ENCODE data around the gene SYT2. TPM values are rescaled to one million over a fixed set of nuclear protein-coding genes. Genes with fewer than 3 reads are reported as not detected.
"Not testable (repeated sequence)": the region's sequence is repeated elsewhere in the genome, so short reads cannot be mapped to it uniquely, and the experiment has no call there.

The SYT2 gene
- total RNA-seq, 1 experiment from 2014 or later, result not detected

DNA sequence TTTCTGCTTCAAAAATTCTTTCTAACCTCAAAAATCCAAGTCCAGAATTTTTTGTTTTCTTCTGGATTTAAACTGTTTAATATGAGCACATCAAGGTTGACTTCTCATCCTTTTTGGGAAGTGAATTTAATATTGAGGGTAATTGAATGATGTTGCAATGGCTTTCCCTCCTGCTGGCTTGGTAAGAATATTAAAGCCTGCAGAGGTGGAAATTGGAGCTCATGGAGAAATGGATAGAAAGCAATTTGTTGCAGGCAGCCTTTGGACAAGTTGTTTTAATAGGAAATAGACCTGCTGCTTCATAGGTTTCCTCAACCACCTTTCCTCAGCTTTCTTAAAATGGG is 124.7 kb downstream of the SYT2 start:
- no TSS peak for BruUV-seq (replicated peaks)

DNA sequence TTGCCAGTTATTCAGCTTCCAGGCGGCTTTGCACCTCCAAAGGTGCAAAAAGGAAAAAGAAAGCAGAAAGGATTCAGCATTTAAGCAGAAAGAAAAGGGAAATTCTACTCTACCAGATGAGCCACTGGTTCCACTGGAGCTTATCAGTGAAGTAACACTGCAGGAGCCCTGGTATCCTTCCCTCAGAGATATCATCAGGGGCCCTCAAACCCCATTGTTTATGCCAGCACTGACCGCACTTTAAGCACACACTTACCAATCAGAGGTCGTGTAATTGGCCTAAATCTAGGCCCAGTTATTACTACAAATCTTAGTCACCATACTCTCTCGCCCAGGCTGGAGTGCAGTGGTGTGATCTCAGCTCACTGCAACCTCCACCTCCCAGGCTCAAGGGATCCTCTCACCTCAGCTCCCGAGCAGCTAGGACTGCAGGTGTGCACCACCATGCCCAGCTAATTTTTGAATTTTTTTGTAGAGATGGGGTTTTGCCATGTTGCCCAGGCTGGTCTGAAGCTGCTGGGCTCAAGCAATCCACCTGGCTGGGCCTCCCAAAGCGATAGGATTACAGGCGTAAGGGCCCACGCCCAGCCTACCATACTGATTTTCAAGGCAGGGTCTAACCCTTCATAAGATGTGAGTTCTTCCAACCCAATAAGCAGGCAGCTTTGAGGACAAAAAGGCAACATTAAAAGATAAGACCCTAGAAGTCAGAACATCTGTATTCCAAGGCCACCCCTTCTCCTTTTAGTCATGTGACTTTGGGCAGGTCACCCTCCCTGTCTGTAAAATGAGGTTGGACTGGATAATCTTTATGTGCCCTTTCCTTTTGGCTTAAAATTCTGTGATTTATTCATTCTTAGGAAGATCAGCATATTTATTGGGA is 125.3 kb downstream of the SYT2 start:
- Histone ChIP-seq H3K9me2 (replicated peaks; ENCODE audit: low read length) (no peaks in the 10 kb centered on the region), H3F3A (ENCODE audit: low read length, unreplicated experiment) (no peaks in the 10 kb centered on the region), H3K9ac (ENCODE audit: low read length) (no peak overlapping the region), H3K4me3 (ENCODE audit: low read length) (no peak overlapping the region), H4K20me1 (ENCODE audit: low read length) (no peaks in the 10 kb centered on the region), H3K79me2 (ENCODE audit: low read length) (no peaks in the 10 kb centered on the region), H2AFZ (ENCODE audit: low read length) (no peak overlapping the region), H3K9me3 (ENCODE audit: low read length) (no peaks in the 10 kb centered on the region), H3K4me2 (ENCODE audit: low read length) (no peak overlapping the region), H3K27me3 (ENCODE audit: low read length) (no peaks in the 10 kb centered on the region), H3K4me1 (ENCODE audit: insufficient read depth, low read length) (peaks cover 37% of the 10 kb centered on the region), H3K36me3 (ENCODE audit: low read depth, low read length) (no peaks in the 10 kb centered on the region), H3K27ac (ENCODE audit: low read length) (no peak overlapping the region)
- DNase-seq (no peak), ATAC-seq (no peak)
- no TSS peak for BruUV-seq (replicated peaks)
- POLR2A ChIA-PET (ENCODE audit: unreplicated experiment), result no interaction called here
- TF ChIP-seq EZH2phosphoT487 (IDR thresholded peaks at IDR 0.05; ENCODE audit: borderline replicate concordance, low read length) (no peak), EZH2 (IDR thresholded peaks at IDR 0.05; ENCODE audit: low read length, unreplicated experiment) (no peak)
- intact Hi-C loops (cut with micrococcal nuclease), result no loop called here
- CTCF ChIA-PET, result no interaction called here

More for the DNA sequence above, 124.7 kb downstream of the SYT2 start:
- Histone ChIP-seq H2AFZ (ENCODE audit: low read length) (no peak overlapping the region), H3K4me3 (ENCODE audit: low read length) (no peak overlapping the region), H3K4me1 (ENCODE audit: insufficient read depth, low read length) (peaks cover 37% of the 10 kb centered on the region), H3K9me2 (replicated peaks; ENCODE audit: low read length) (no peaks in the 10 kb centered on the region), H3K79me2 (ENCODE audit: low read length) (no peaks in the 10 kb centered on the region), H3F3A (ENCODE audit: low read length, unreplicated experiment) (no peaks in the 10 kb centered on the region), H3K4me2 (ENCODE audit: low read length) (no peak overlapping the region), H3K27ac (ENCODE audit: low read length) (no peak overlapping the region), H3K9ac (ENCODE audit: low read length) (no peak overlapping the region), H4K20me1 (ENCODE audit: low read length) (no peaks in the 10 kb centered on the region), H3K9me3 (ENCODE audit: low read length) (no peaks in the 10 kb centered on the region), H3K27me3 (ENCODE audit: low read length) (no peaks in the 10 kb centered on the region), H3K36me3 (ENCODE audit: low read depth, low read length) (no peaks in the 10 kb centered on the region)
- ChIA-PET CTCF (no interaction called here), POLR2A (ENCODE audit: unreplicated experiment) (no interaction called here)
- ATAC-seq (no peak), DNase-seq (no peak)
- no peak for TF ChIP-seq EZH2phosphoT487 (IDR thresholded peaks at IDR 0.05; ENCODE audit: borderline replicate concordance, low read length)
- TF ChIP-seq, protein P1, sequence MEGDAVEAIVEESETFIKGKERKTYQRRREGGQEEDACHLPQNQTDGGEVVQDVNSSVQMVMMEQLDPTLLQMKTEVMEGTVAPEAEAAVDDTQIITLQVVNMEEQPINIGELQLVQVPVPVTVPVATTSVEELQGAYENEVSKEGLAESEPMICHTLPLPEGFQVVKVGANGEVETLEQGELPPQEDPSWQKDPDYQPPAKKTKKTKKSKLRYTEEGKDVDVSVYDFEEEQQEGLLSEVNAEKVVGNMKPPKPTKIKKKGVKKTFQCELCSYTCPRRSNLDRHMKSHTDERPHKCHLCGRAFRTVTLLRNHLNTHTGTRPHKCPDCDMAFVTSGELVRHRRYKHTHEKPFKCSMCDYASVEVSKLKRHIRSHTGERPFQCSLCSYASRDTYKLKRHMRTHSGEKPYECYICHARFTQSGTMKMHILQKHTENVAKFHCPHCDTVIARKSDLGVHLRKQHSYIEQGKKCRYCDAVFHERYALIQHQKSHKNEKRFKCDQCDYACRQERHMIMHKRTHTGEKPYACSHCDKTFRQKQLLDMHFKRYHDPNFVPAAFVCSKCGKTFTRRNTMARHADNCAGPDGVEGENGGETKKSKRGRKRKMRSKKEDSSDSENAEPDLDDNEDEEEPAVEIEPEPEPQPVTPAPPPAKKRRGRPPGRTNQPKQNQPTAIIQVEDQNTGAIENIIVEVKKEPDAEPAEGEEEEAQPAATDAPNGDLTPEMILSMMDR (conservative IDR thresholded peaks at IDR 0.05; ENCODE audit: low read depth, low read length), result no peak
- no peak for TF ChIP-seq EZH2 (IDR thresholded peaks at IDR 0.05; ENCODE audit: low read length, unreplicated experiment)
- intact Hi-C loops (cut with micrococcal nuclease), result no loop called here

DNA sequence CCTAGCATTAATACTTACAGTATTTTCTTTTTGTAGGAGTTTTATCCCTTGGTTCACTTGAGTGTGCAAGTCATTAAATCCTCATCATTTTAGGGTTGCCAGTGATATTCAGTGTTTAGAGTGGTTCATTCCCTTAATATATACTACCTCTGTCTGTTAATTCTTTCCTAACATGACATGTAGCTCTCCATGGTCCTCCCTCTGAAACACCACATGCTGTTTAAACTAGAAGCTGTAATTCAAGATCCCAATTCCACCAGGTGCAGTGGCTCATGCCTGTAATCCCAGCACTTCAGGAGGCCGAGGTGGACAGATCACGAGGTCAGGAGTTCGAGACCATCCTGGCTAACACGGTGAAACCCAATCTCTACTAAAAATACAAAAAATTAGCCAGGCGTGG is 127.9 kb downstream of the SYT2 start:
- ATAC-seq; POLR2A ChIA-PET (ENCODE audit: unreplicated experiment); H4K20me1 ChIP-seq (ENCODE audit: low read length); H3K36me3 ChIP-seq (ENCODE audit: low read depth, low read length); H3K9me3 ChIP-seq (ENCODE audit: low read length); H3K4me3 ChIP-seq (ENCODE audit: low read length); H3K27ac ChIP-seq (ENCODE audit: low read length); H3K4me2 ChIP-seq (ENCODE audit: low read length); H3K79me2 ChIP-seq (ENCODE audit: low read length); H3K9me2 ChIP-seq (replicated peaks; ENCODE audit: low read length); H2AFZ ChIP-seq (ENCODE audit: low read length); CTCF ChIA-PET; H3K9ac ChIP-seq (ENCODE audit: low read length); DNase-seq; H3K27me3 ChIP-seq (ENCODE audit: low read length); H3F3A ChIP-seq (ENCODE audit: low read length, unreplicated experiment); BruUV-seq (replicated peaks); intact Hi-C loops (cut with micrococcal nuclease): not testable (repeated sequence)
- H3K4me1 ChIP-seq (ENCODE audit: insufficient read depth, low read length), result peaks cover 21% of the 10 kb centered on the region; the same call in 1 of the 2 replicates

All from PC-3 (cell line).